Measurements from ENCODE around the gene IDH3G. TPM values are rescaled to one million over a fixed set of nuclear protein-coding genes. Genes with fewer than 3 reads are reported as not detected.
A peak's percentile ranks its signal among the peaks of the same experiment; 100 is the strongest.

IDH3G gene
- total RNA-seq, 1 experiment from 2014 or later: 89.4 TPM

DNA sequence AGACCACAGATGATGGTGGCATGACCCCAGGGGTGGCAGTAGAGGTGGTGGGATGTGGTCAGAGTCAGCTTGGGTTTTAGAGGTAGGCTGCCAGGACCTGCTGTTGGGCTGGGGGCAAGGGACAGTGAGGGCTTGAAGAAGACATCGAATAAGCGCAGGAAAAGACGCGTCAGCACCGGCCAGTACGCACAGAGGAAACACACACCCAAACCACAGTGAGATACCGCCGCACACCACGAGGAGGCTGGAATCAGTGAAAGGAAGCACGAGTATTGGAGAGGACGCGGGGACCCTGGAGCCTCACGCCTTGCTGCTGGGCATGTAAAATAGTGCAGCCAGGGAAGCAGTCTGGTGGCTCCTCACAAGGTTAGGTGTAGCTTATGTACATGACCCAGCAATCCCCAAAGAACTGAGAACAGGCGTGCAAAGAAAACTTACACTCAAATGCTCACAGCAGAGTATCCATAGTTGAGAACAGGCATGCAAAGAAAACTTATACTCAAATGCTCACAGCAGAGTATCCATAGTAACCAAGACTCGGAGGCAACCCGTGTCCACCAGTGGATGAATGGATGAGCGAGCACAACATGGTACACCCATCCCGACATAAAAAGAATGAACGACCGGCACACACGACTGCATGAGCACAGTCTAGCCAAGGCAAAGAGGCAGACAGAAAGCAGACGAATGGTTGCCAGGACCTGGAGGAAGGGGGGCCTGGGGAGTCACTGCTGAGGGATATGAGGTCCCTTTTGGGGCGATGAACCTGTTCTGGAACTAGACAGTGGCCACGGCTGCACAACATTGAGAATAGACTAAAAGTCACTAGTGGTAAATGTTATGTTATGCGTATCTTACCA is 22.9 kb upstream of the IDH3G start:
- Histone ChIP-seq H3K4me1 (ENCODE audit: control insufficient read depth, insufficient read depth, low read length) (peaks cover 22% of the 10 kb centered on the region), H3K4me3 (ENCODE audit: low read depth in 2 of 2, low read length in 2 of 2) (no peak overlapping the region), H3K27me3 (ENCODE audit: control insufficient read depth, insufficient read depth, low read length) (no peaks in the 10 kb centered on the region), H3K27ac (ENCODE audit: low read length) (no peak overlapping the region), H3K9me3 (ENCODE audit: control insufficient read depth, insufficient read depth, low read depth, low read length) (no peaks in the 10 kb centered on the region), H3K36me3 (ENCODE audit: control insufficient read depth, insufficient read depth, low read length) (no peaks in the 10 kb centered on the region)
- ChIA-PET CTCF (interaction anchor here (0.5 kb wide), 1 partner anchor 585 kb away, joined by 3 read pairs; no protein-coding TSS in a partner anchor), POLR2A (no interaction called here)
- ATAC-seq (peak; percentile 25; the same call in 1 of the 2 replicates), DNase-seq (ENCODE audit: low read depth, low spot score) (no peak)
- no TSS peak for BruUV-seq (replicated peaks)
- TF ChIP-seq TCF7L2 (IDR thresholded peaks at IDR 0.05; ENCODE audit: low read depth, low read length) (no peak), POLR2AphosphoS5 (IDR thresholded peaks at IDR 0.05; ENCODE audit: low read depth, low read length) (no peak), SIN3A (IDR thresholded peaks at IDR 0.05; ENCODE audit: borderline replicate concordance, insufficient read depth, low read depth, low read length) (no peak)
- TF ChIP-seq, protein P1, sequence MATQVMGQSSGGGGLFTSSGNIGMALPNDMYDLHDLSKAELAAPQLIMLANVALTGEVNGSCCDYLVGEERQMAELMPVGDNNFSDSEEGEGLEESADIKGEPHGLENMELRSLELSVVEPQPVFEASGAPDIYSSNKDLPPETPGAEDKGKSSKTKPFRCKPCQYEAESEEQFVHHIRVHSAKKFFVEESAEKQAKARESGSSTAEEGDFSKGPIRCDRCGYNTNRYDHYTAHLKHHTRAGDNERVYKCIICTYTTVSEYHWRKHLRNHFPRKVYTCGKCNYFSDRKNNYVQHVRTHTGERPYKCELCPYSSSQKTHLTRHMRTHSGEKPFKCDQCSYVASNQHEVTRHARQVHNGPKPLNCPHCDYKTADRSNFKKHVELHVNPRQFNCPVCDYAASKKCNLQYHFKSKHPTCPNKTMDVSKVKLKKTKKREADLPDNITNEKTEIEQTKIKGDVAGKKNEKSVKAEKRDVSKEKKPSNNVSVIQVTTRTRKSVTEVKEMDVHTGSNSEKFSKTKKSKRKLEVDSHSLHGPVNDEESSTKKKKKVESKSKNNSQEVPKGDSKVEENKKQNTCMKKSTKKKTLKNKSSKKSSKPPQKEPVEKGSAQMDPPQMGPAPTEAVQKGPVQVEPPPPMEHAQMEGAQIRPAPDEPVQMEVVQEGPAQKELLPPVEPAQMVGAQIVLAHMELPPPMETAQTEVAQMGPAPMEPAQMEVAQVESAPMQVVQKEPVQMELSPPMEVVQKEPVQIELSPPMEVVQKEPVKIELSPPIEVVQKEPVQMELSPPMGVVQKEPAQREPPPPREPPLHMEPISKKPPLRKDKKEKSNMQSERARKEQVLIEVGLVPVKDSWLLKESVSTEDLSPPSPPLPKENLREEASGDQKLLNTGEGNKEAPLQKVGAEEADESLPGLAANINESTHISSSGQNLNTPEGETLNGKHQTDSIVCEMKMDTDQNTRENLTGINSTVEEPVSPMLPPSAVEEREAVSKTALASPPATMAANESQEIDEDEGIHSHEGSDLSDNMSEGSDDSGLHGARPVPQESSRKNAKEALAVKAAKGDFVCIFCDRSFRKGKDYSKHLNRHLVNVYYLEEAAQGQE (IDR thresholded peaks at IDR 0.05; ENCODE audit: insufficient read depth in 1 of 2, low read depth in 2 of 2, low read length in 1 of 2): no peak
- TF ChIP-seq, protein P2, sequence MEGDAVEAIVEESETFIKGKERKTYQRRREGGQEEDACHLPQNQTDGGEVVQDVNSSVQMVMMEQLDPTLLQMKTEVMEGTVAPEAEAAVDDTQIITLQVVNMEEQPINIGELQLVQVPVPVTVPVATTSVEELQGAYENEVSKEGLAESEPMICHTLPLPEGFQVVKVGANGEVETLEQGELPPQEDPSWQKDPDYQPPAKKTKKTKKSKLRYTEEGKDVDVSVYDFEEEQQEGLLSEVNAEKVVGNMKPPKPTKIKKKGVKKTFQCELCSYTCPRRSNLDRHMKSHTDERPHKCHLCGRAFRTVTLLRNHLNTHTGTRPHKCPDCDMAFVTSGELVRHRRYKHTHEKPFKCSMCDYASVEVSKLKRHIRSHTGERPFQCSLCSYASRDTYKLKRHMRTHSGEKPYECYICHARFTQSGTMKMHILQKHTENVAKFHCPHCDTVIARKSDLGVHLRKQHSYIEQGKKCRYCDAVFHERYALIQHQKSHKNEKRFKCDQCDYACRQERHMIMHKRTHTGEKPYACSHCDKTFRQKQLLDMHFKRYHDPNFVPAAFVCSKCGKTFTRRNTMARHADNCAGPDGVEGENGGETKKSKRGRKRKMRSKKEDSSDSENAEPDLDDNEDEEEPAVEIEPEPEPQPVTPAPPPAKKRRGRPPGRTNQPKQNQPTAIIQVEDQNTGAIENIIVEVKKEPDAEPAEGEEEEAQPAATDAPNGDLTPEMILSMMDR (IDR thresholded peaks at IDR 0.05): no peak
- in situ Hi-C loops (cut with HindIII; ENCODE audit: low pct_unique_long_range_greater_than_20kb, low sequenced_read_pairs) (no loop called here), intact Hi-C loops (cut with micrococcal nuclease; ENCODE audit: unreplicated experiment) (no loop called here)

DNA sequence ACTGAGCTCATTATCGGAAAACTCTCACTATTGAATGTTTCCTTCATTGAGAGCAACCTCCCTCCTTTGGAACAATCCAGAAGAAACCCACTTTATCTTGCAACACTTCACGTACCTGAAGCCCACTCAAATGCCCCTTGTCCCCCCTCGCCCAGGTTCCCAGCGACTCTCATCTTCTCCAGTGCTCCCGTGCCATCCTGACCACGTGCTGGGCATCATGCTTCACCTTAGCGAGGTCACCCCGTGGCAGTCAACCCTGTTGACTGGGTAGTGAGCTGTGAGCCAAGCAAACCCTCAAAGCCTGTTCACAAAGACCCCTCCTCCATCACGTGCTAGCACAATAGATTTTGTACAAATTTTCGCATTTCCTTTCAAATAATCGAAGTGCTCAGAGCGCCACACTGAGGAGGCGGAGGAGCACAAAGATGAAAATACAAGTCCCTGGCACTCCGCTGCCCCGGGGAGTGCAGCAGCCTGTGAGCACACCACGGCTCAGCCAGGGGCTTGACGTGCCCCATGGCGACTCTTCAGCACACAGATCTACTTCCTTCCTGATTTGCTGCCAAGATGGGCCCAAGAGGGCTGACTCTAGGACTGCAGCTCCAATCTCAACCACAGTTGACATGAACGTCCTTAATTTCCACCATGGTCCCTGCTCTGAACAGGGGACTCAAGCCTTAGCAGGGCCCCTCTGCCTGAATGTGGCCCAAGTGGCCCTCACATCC is 20.6 kb upstream of the IDH3G start:
- H3K4me1 ChIP-seq (ENCODE audit: control insufficient read depth, insufficient read depth, low read length): peaks cover 8% of the 10 kb centered on the region
- no peak overlapping the region for H3K27ac ChIP-seq (ENCODE audit: low read length)
- intact Hi-C loops (cut with micrococcal nuclease; ENCODE audit: unreplicated experiment): no loop called here
- H3K4me3 ChIP-seq (ENCODE audit: low read depth in 2 of 2, low read length in 2 of 2): no peak overlapping the region
- no TSS peak for BruUV-seq (replicated peaks)
- ATAC-seq: no peak
- no peaks in the 10 kb centered on the region for H3K9me3 ChIP-seq (ENCODE audit: control insufficient read depth, insufficient read depth, low read depth, low read length)
- in situ Hi-C loops (cut with HindIII; ENCODE audit: low pct_unique_long_range_greater_than_20kb, low sequenced_read_pairs): no loop called here
- ChIA-PET POLR2A (no interaction called here), CTCF (no interaction called here)
- H3K36me3 ChIP-seq (ENCODE audit: control insufficient read depth, insufficient read depth, low read length): no peaks in the 10 kb centered on the region
- no peaks in the 10 kb centered on the region for H3K27me3 ChIP-seq (ENCODE audit: control insufficient read depth, insufficient read depth, low read length)
- DNase-seq (ENCODE audit: low read depth, low spot score): no peak
- TF ChIP-seq, protein P2 (IDR thresholded peaks at IDR 0.05): no peak
- no peak for TF ChIP-seq TCF7L2 (IDR thresholded peaks at IDR 0.05; ENCODE audit: low read depth, low read length)
- TF ChIP-seq, protein P1 (IDR thresholded peaks at IDR 0.05; ENCODE audit: insufficient read depth in 1 of 2, low read depth in 2 of 2, low read length in 1 of 2): no peak
- TF ChIP-seq SIN3A (IDR thresholded peaks at IDR 0.05; ENCODE audit: borderline replicate concordance, insufficient read depth, low read depth, low read length): no peak
- no peak for TF ChIP-seq POLR2AphosphoS5 (IDR thresholded peaks at IDR 0.05; ENCODE audit: low read depth, low read length)
